NT2/D1 (cell line): Measurements from ENCODE around the gene KIAA0232.

Experiments used
- DNase-seq: peaks from one replicate; pipeline ENCODE4 v3.0.0-alpha.2; 2011; ENCODE audit warnings: low read depth, low spot score
- H3K27me3 ChIP-seq: 2 replicates; pipeline ENCODE4 v1.6.0; 2011; ENCODE audit warnings: mild to moderate bottlenecking; ENCODE audit not compliant: insufficient read length, insufficient read depth
- H3K36me3 ChIP-seq: 2 replicates; pipeline ENCODE4 v1.6.1; 2011; ENCODE audit warnings: mild to moderate bottlenecking, low read length, mixed read lengths; ENCODE audit not compliant: insufficient read depth, insufficient read length
- H3K4me1 ChIP-seq: 2 replicates; pipeline ENCODE4 v1.5.1; 2011; ENCODE audit not compliant: insufficient read depth, insufficient read length
- H3K4me3 ChIP-seq: 2 replicates; pipeline ENCODE4 v1.5.1; 2011; ENCODE audit warnings: low read depth; ENCODE audit not compliant: insufficient read length
- H3K9ac ChIP-seq: 2 replicates; pipeline ENCODE4 v1.6.0; 2011; ENCODE audit warnings: low read depth; ENCODE audit not compliant: insufficient read length
- H3K9me3 ChIP-seq: 2 replicates; pipeline ENCODE4 v1.5.1; 2011; ENCODE audit warnings: mild to moderate bottlenecking, low read length; ENCODE audit not compliant: insufficient read depth
- SUZ12 ChIP-seq: IDR thresholded peaks from 2 replicates; pipeline ENCODE4 v1.6.1; 2011; ENCODE audit not compliant: insufficient read length, insufficient read depth; ENCODE audit errors: extremely low read depth
- YY1 ChIP-seq: IDR thresholded peaks from 2 replicates; pipeline ENCODE4 v1.6.1; 2011; ENCODE audit not compliant: insufficient read length, insufficient read depth
- ZNF274 ChIP-seq: IDR thresholded peaks from 2 replicates; pipeline ENCODE4 v1.6.1; 2011; ENCODE audit warnings: mild to moderate bottlenecking, low read depth, low read length

KIAA0232 gene

DNA sequence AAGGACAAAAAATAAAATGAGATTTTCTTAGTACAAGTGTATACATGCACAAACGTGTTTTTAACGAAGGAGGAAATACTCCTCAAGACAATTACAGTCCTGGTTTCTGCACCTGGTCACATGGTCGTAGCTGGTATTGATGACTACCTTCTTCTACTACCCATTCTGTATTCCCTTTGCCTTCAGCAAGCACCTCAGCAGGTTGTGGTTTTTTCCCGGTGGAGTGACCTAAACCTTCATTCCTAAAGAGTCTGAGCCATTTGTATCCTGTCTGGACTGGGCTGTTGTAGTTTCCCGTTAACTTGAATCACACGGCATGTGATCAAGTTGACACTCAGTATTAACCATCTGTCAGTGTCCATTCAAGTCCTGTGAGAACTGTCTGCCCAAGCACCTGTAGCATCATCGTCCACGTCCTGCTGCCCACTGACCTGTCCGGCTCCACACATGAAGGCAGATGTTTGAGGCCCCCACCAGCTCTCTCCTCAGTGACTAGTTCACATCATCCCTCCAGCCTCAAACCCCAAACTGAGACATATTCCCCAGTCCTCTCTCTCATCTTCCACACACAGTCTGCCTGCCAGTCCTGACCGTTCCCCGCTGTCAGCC lies 96.0 kb downstream of the KIAA0232 start:
- DNase-seq: no peak
- Histone ChIP-seq H3K36me3 (peaks cover 82% of the 10 kb centered on the region), H3K9ac (no peak overlapping the region), H3K4me1 (peaks cover 6% of the 10 kb centered on the region), H3K27me3 (no peaks in the 10 kb centered on the region), H3K4me3 (no peak overlapping the region), H3K9me3 (no peaks in the 10 kb centered on the region)
- TF ChIP-seq ZNF274: no peak
- no peak for TF ChIP-seq YY1
- no peak for TF ChIP-seq SUZ12

DNA sequence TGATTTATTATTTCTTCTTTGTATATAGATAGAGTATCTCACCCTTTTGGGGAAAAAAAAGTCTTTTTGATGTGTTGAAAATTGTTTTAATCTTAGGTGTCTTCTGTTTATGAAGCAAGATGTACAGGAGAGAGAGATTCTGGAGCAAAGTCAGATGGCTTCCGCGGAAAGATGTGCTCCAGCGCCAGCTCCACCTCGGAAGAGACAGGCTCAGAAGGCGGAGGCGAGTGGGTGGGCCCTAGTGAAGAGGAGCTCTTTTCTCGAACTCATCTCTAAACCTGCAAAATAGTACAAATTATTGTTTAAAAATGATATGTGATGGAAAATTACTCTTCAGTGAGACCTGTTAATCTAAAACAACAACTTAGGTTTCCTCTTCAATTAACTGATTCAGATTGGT lies 98.2 kb downstream of the KIAA0232 start:
- Histone ChIP-seq H3K4me1 (peaks cover 10% of the 10 kb centered on the region), H3K27me3 (no peaks in the 10 kb centered on the region), H3K4me3 (no peak overlapping the region), H3K9me3 (no peaks in the 10 kb centered on the region), H3K36me3 (peaks cover 66% of the 10 kb centered on the region), H3K9ac (no peak overlapping the region)
- DNase-seq: no peak
- TF ChIP-seq YY1: no peak

DNA sequence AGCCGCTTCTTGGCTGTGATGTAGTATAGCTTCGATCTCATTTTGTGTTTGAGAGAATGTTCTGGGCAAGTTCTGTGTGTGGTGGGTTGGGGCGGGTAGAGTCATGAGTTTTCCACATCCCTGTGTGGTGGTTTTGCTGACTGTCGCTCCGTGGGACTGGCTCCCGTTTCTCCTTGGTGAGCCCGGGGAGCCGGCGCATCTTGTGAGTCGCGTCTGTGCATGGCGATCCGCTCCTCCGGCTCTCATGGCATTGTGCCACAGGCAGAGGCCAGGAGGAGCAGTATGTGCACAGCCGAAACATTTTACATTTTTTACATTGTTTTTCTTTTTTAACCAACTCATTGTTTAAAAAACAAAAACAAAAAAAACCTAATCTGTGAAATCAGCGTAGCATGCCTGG lies 99.4 kb downstream of the KIAA0232 start:
- no peak for TF ChIP-seq SUZ12
- no peak for TF ChIP-seq YY1
- TF ChIP-seq ZNF274: no peak
- Histone ChIP-seq H3K9ac (no peak overlapping the region), H3K27me3 (no peaks in the 10 kb centered on the region), H3K36me3 (peaks cover 58% of the 10 kb centered on the region), H3K9me3 (no peaks in the 10 kb centered on the region), H3K4me1 (peaks cover 13% of the 10 kb centered on the region), H3K4me3 (no peak overlapping the region)
- no peak for DNase-seq

DNA sequence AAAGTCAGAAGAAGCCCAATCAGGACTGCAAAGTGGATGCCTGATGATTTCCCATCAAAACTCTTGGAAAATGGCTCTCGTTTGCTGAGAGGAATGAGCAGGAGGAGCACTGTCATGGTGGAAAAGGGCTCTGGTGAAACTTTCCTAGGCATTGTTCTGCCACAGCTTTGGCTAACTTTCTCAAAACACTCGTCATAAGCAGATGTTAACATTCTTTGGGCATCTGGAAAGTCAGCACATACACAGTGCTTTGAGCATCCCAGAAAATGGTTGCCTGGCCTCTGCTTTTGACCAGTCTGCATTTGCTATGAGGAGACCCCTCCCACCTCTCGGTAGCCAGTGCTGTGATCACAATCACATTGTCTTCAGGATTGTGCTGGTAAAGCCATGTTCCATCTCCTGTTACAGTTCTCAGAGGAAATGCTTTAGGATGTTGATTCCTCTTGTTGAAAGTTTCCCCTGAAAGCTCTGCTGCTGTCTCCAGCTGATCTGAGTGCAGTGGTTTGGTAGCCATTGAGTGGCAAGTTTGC lies 101.9 kb downstream of the KIAA0232 start:
- H3K4me3 ChIP-seq: no peak overlapping the region
- no peak overlapping the region for H3K9ac ChIP-seq
- peaks cover 13% of the 10 kb centered on the region for H3K4me1 ChIP-seq
- TF ChIP-seq SUZ12 (no peak), ZNF274 (no peak), YY1 (no peak)
- no peaks in the 10 kb centered on the region for H3K27me3 ChIP-seq
- H3K36me3 ChIP-seq: peaks cover 41% of the 10 kb centered on the region
- DNase-seq: no peak
- H3K9me3 ChIP-seq: no peaks in the 10 kb centered on the region

DNA sequence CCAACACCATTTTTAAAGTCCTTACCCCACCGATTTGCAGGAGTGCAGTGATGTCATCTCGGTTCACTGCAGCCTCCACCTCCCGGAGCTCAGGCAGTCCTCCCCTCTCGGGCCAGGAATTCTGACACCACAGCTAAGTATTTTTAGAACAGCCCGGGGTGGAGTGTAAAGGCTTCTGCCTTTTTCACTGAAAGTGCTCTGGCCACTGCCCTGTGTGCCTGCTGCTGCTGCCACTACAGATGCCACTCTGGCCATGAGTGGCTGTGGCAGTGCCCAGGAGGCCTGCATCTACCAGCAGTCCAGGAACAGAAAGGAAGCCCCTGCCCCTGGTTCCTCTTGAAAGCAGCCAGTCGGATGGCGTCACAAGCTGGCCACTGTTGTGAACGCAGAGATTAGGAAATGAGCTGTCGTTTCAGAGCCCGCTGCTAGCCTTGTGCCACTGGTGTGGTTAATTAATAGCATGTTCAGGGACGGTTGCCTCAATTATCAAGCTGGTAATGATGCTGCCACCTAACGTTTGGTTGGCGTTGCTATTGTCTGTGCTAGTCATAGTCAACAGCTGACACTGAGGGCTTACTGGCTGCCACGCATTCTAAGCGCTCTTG lies 103.5 kb downstream of the KIAA0232 start:
- H3K9me3 ChIP-seq: peaks cover 14% of the 10 kb centered on the region
- DNase-seq: no peak
- peaks cover 27% of the 10 kb centered on the region for H3K36me3 ChIP-seq
- no peak for TF ChIP-seq ZNF274
- TF ChIP-seq SUZ12: no peak
- TF ChIP-seq YY1: no peak
- no peaks in the 10 kb centered on the region for H3K27me3 ChIP-seq
- H3K4me1 ChIP-seq: peaks cover 13% of the 10 kb centered on the region
- H3K4me3 ChIP-seq: no peak overlapping the region
- peak overlapping the region; percentile 46 for H3K9ac ChIP-seq

DNA sequence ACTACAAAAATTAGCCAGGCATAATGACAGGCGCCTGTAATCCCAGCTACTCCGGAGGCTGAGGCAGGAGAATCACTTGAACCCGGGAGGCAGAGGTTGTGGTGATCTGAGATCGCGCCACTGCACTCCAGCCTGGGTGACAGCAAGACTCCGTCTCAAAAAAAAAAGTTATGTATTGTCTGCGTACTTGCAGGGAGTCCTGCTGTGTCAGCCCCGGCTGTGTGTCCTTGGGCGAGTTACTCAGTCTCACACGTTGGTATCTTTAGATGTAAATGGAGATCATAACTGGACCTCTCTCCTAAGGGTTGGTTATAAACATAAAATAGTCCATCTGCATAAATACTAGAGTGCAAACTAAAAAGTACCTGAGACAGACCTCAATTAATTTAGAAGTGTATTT lies 104.4 kb downstream of the KIAA0232 start:
- Histone ChIP-seq H3K9ac (no peak overlapping the region), H3K36me3 (peaks cover 19% of the 10 kb centered on the region), H3K27me3 (no peaks in the 10 kb centered on the region), H3K9me3 (peaks cover 14% of the 10 kb centered on the region), H3K4me3 (no peak overlapping the region), H3K4me1 (peaks cover 13% of the 10 kb centered on the region)
- TF ChIP-seq YY1 (no peak), ZNF274 (no peak), SUZ12 (no peak)
- no peak for DNase-seq

DNA sequence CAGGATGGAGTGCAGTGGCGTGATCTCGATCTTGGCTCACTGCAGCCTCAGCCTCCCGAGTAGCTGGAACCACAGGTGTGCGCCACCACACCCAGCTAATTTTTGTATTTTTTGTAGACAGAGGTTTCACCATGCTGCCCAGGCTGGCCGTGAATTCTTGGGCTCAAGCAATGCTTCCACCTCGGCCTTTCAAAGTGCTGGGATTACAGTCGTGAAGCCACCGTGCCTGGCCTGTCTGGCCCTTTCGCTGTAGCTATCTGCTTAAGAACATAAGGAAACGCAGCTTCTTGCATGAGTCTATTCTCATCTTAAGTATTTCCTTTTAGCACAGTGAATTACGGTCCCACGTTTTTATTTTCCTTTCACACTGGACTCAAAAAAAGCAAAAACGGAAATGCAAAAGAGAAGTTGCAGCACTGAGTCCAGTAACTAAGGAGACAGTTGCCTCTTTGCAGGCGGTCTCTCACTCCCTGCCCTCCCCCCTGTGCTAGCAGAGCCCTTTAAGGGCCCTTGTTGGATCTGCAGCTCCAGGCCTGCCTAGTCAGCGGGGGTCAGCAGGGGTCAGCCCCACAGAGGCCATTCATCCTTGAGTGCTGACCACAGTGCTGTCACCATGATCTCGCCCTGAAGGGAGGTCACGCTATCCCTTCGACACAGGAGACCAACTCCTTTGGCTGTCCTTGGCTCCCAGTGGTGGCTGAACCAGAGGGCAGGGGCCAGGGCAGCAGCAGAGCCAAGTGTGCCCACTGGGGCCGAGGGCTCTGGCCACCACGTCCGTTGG lies 105.3 kb downstream of the KIAA0232 start:
- no peak overlapping the region for H3K9ac ChIP-seq
- DNase-seq: no peak
- TF ChIP-seq YY1: no peak
- no peak for TF ChIP-seq ZNF274
- TF ChIP-seq SUZ12: no peak
- H3K9me3 ChIP-seq: peaks cover 14% of the 10 kb centered on the region
- peaks cover 11% of the 10 kb centered on the region for H3K36me3 ChIP-seq
- no peak overlapping the region for H3K4me3 ChIP-seq
- peaks cover 15% of the 10 kb centered on the region for H3K4me1 ChIP-seq
- no peaks in the 10 kb centered on the region for H3K27me3 ChIP-seq
